ENCODE measurements around the gene CACYBP. TPM values are rescaled to one million over a fixed set of nuclear protein-coding genes. Genes with fewer than 3 reads are reported as not detected.

CACYBP gene
- total and polyA plus RNA-seq, 8 donors: 16.5 to 317 (median 64.1) TPM

GRCh38 chr1:174964972-174965361, 34.8 kb upstream of the CACYBP start:
- WGBS, 5 donors: 6 to 39% (median 19%) methylated on average over 1 of the region's 1 CpG
- no peaks in the 10 kb centered on the region for H3K9me3 ChIP-seq
- no peak for TF ChIP-seq EP300 (IDR thresholded peaks at IDR 0.05)
- TF ChIP-seq POLR2AphosphoS5 (IDR thresholded peaks at IDR 0.05): peak in 1 of 3 donors; percentile 21
- no peak for TF ChIP-seq POLR2A (IDR thresholded peaks at IDR 0.05)
- TF ChIP-seq, protein P1, sequence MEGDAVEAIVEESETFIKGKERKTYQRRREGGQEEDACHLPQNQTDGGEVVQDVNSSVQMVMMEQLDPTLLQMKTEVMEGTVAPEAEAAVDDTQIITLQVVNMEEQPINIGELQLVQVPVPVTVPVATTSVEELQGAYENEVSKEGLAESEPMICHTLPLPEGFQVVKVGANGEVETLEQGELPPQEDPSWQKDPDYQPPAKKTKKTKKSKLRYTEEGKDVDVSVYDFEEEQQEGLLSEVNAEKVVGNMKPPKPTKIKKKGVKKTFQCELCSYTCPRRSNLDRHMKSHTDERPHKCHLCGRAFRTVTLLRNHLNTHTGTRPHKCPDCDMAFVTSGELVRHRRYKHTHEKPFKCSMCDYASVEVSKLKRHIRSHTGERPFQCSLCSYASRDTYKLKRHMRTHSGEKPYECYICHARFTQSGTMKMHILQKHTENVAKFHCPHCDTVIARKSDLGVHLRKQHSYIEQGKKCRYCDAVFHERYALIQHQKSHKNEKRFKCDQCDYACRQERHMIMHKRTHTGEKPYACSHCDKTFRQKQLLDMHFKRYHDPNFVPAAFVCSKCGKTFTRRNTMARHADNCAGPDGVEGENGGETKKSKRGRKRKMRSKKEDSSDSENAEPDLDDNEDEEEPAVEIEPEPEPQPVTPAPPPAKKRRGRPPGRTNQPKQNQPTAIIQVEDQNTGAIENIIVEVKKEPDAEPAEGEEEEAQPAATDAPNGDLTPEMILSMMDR (IDR thresholded peaks at IDR 0.05): no peak
- peak overlapping the region; percentile 58 to 81 (median 77) for H3K27ac ChIP-seq
- peak in 1 of 2 donors; percentile 49 for DNase-seq
- H3K4me3 ChIP-seq: peak overlapping the region in 2 of 4 donors; percentile 5 to 11
- peaks cover 0 to 9% (median 2%) of the 10 kb centered on the region in 4 donors for H3K36me3 ChIP-seq
- intact Hi-C loops (cut with DNase I; ENCODE audit: low total_unique reads): no loop called here
- peaks cover 36 to 69% (median 60%) of the 10 kb centered on the region in 4 donors for H3K4me1 ChIP-seq
- no peaks in the 10 kb centered on the region for H3K27me3 ChIP-seq

- TF ChIP-seq POLR2AphosphoS5 (IDR thresholded peaks at IDR 0.05): no peak
- no peak for TF ChIP-seq POLR2A (IDR thresholded peaks at IDR 0.05)
- TF ChIP-seq, protein P1 (IDR thresholded peaks at IDR 0.05): no peak
- Histone ChIP-seq H3K27ac (peak overlapping the region; percentile 70 to 88 (median 78)), H3K27me3 (no peaks in the 10 kb centered on the region), H3K4me3 (peak overlapping the region in 1 of 4 donors; percentile 5), H3K36me3 (peaks cover 0 to 12% (median 2%) of the 10 kb centered on the region in 4 donors), H3K4me1 (peaks cover 36 to 69% (median 60%) of the 10 kb centered on the region in 4 donors), H3K9me3 (no peaks in the 10 kb centered on the region)
- intact Hi-C loops (cut with DNase I; ENCODE audit: low total_unique reads): no loop called here
- peak in 1 of 2 donors; percentile 32 for DNase-seq
- WGBS, 5 donors: 21 to 34% (median 29%) methylated on average over 3 of the region's 3 CpGs
Observed at GRCh38 chr1:174965362-174966007, 34.3 kb upstream of the CACYBP start.

- peak in 1 of 2 donors; percentile 79 for DNase-seq
- H3K36me3 ChIP-seq: peaks cover 0 to 12% (median 2%) of the 10 kb centered on the region in 4 donors
- peak overlapping the region in 4 of 5 donors; percentile 70 to 81 (median 78) for H3K27ac ChIP-seq
- no peaks in the 10 kb centered on the region for H3K27me3 ChIP-seq
- intact Hi-C loops (cut with DNase I; ENCODE audit: low total_unique reads): no loop called here
- H3K9me3 ChIP-seq: no peaks in the 10 kb centered on the region
- WGBS, 5 donors: 21 to 45% (median 34%) methylated on average over 1 of the region's 1 CpG
- peaks cover 36 to 69% (median 61%) of the 10 kb centered on the region in 4 donors for H3K4me1 ChIP-seq
- H3K4me3 ChIP-seq: no peak overlapping the region
- TF ChIP-seq, protein P1 (IDR thresholded peaks at IDR 0.05): no peak
- TF ChIP-seq POLR2AphosphoS5 (IDR thresholded peaks at IDR 0.05): no peak
- TF ChIP-seq POLR2A (IDR thresholded peaks at IDR 0.05): no peak
- no peak for TF ChIP-seq EP300 (IDR thresholded peaks at IDR 0.05)
Observed at GRCh38 chr1:174966008-174966572, 33.7 kb upstream of the CACYBP start.

DNA sequence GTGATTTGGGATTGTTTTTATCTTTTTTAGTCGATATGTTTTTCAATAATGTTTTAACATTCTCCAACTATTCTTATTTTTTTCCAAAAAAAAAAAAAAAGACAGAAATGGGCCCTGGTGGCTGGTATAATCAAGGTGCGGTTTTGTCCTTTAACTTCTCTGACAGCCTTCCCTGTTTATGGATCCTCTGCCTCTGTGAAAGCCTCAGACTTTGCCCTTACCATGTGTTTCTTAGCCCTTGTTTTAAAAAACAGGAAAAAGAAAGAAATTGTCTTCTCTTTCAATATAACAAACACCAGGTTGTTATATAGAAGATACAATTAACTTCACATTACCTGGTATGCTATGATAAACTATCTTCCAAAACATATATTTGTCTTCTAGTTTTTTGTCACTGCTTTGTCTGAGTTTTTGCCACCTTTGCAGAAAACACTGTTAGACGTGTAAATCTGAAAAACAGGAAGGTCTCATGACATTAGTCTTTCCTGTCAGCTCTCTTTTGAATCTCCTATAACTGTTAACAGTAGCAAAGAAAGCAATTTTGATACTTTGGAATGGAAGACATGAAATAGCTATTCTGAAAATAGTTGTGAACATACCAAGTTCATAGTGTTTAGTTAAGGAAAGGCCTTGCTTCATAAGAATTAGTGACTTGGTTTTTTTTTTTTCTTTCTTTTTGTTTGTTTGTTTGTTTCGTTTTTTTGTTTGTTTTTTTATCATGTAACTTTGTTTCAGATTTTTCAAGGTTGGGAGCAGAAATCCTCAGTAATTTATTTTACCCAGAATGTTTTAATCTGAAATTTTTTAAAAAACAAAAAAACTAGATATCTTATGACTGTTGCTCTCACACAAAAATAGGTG, 31.7 kb upstream of the CACYBP start:
- no peak for DNase-seq
- Histone ChIP-seq H3K4me3 (no peak overlapping the region), H3K9me3 (no peaks in the 10 kb centered on the region), H3K4me1 (peaks cover 43 to 79% (median 72%) of the 10 kb centered on the region in 4 donors), H3K36me3 (peaks cover 0 to 12% (median 2%) of the 10 kb centered on the region in 4 donors), H3K27me3 (no peaks in the 10 kb centered on the region), H3K27ac (peak overlapping the region in 4 of 5 donors; percentile 60 to 81 (median 78))
- WGBS, 5 donors: 53 to 63% (median 55%) methylated on average over 4 of the region's 4 CpGs
- TF ChIP-seq POLR2AphosphoS5 (IDR thresholded peaks at IDR 0.05) (no peak), EP300 (IDR thresholded peaks at IDR 0.05) (no peak), POLR2A (IDR thresholded peaks at IDR 0.05) (no peak)
- TF ChIP-seq, protein P1 (IDR thresholded peaks at IDR 0.05): no peak
- intact Hi-C loops (cut with DNase I; ENCODE audit: low total_unique reads): no loop called here

All from stomach (tissue), 9 donors.